ENCODE data around the gene MORC3. TPM values are rescaled to one million over a fixed set of nuclear protein-coding genes. Genes with fewer than 3 reads are reported as not detected.
"Not testable (repeated sequence)": the region's sequence is repeated elsewhere in the genome, so short reads cannot be mapped to it uniquely, and the experiment has no call there.

The MORC3 gene
- total and polyA plus RNA-seq, 3 donors from 2014 or later = 21.4 to 48.0 (median 45.6) TPM

DNA sequence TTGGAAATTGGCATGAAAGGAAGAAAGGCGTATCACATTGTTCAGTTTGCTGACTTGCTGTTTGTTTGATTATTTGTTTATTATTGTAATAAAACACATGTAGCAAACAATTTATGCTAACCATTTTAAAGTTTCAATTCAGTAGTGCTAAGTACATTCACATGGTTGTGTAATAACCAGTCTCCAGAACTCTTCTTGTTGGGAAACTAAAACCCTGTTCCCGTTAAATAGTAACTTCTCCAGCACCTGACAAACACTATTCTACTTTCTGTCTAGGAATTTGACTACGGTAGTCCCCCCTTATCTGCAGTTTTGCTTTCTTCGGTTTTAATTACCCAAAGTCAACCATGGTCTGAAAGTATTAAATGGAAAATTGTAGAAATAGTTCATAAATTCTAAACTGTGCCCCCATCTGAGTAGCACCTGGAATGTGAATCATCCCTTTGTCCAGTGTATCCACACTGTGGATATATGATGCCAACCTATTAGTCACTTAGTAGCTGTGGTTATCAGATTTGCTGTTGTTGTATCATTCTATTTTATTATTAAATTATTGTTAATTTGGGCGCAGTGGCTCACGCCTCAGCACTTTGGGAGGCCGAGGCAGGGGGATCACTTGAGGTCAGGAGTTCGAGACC is 5.5 kb downstream of the MORC3 start:
- no peak for TF ChIP-seq POLR2A (IDR thresholded peaks at IDR 0.05)
- TF ChIP-seq, protein P1, sequence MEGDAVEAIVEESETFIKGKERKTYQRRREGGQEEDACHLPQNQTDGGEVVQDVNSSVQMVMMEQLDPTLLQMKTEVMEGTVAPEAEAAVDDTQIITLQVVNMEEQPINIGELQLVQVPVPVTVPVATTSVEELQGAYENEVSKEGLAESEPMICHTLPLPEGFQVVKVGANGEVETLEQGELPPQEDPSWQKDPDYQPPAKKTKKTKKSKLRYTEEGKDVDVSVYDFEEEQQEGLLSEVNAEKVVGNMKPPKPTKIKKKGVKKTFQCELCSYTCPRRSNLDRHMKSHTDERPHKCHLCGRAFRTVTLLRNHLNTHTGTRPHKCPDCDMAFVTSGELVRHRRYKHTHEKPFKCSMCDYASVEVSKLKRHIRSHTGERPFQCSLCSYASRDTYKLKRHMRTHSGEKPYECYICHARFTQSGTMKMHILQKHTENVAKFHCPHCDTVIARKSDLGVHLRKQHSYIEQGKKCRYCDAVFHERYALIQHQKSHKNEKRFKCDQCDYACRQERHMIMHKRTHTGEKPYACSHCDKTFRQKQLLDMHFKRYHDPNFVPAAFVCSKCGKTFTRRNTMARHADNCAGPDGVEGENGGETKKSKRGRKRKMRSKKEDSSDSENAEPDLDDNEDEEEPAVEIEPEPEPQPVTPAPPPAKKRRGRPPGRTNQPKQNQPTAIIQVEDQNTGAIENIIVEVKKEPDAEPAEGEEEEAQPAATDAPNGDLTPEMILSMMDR (IDR thresholded peaks at IDR 0.05) = no peak
- no peak for DNase-seq
- Histone ChIP-seq H3K4me1 (peaks cover 19% of the 10 kb centered on the region), H3K27me3 (no peaks in the 10 kb centered on the region), H3K36me3 (ENCODE audit: low read depth, missing control alignments) (no peaks in the 10 kb centered on the region), H3K27ac (peak overlapping the region in 1 of 2 donors; percentile 96), H3K9me3 (no peaks in the 10 kb centered on the region), H3K4me3 (no peak overlapping the region)
- 59 to 70% methylated on average over 8 of the region's 8 CpGs for WGBS, 2 donors
- intact Hi-C loops (cut with DNase I; ENCODE audit: low total_unique reads) = loop anchor here (10.0 kb wide), 1 partner anchor 171 kb away; the partner anchor contains the start of gene DOP1B

DNA sequence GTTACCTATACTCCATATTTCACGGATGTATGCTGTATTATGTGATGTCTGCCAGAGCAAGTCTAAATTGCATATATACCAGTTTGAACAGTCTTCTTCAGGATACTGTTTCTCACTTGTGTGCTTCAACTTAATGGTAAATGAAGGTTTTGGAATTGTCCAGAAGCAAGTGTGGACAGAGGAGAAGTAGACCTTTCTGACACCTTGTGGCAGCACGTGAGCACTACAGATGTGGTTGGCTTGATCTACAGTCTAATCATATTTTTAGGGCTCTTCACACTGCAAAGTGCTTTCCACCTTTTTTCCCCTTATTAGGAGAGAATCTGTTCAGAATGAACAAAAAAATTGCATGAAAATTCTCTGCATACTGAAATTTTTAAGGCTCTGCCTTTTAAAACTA is 10.9 kb downstream of the MORC3 start:
- no peaks in the 10 kb centered on the region for H3K9me3 ChIP-seq
- peak; percentile 65 for DNase-seq
- no peak for TF ChIP-seq POLR2A (IDR thresholded peaks at IDR 0.05)
- TF ChIP-seq, protein P1 (IDR thresholded peaks at IDR 0.05) = peak; percentile 59 to 66 (median 64)
- 66 to 83% methylated on average over 2 of the region's 2 CpGs for WGBS, 2 donors
- no peak overlapping the region for H3K27ac ChIP-seq
- H3K36me3 ChIP-seq (ENCODE audit: low read depth, missing control alignments) = no peaks in the 10 kb centered on the region
- H3K27me3 ChIP-seq = no peaks in the 10 kb centered on the region
- H3K4me3 ChIP-seq = no peak overlapping the region
- H3K4me1 ChIP-seq = peaks cover 7% of the 10 kb centered on the region
- intact Hi-C loops (cut with DNase I; ENCODE audit: low total_unique reads) = no loop called here

DNA sequence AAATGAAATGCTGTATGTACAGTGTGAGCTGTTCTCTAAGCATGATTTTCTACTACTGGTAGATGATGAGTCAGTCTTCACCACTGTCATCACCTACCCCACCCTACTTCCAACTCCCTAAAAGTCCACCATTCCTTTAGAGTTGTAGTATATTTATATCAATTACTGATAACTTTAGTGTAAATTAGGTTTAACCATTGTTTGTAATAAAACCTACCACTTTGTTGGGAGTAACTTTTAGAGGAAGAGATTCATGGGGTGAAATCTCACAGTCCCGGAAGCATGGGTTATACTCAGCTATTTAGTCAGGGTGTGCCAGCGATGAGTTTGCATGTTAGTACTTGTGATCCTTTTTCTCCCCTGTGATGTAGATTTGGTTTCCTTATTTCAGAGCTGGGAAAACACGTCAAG is 17.1 kb downstream of the MORC3 start:
- Histone ChIP-seq H3K9me3 (no peaks in the 10 kb centered on the region), H3K27ac (no peak overlapping the region), H3K4me1 (peaks cover 6% of the 10 kb centered on the region), H3K27me3 (no peaks in the 10 kb centered on the region), H3K4me3 (no peak overlapping the region), H3K36me3 (ENCODE audit: low read depth, missing control alignments) (no peaks in the 10 kb centered on the region)
- no peak for DNase-seq
- intact Hi-C loops (cut with DNase I; ENCODE audit: low total_unique reads) = no loop called here
- no peak for TF ChIP-seq POLR2A (IDR thresholded peaks at IDR 0.05)
- TF ChIP-seq, protein P1 (IDR thresholded peaks at IDR 0.05) = no peak
- 92 to 96% methylated on average over 3 of the region's 3 CpGs for WGBS, 2 donors

DNA sequence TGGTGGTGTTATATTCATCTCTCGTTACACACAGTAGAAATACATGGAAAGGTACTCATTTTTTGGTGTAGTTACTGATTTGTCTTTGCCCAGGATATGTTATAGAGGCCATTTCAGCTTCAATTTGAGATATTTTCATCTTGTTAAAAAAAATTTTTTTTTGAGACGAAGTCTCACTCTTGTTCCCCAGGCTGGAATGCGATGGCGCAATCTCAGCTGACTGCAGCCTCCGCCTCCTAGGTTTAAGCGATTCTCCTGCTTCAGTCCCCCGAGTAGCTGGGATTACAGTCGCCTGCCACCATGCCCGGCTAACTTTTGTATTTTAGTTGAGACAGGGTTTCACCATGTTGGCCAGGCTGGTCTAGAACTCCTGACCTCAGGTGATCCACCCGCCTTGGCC is 19.0 kb downstream of the MORC3 start:
- DNase-seq = no peak

DNA sequence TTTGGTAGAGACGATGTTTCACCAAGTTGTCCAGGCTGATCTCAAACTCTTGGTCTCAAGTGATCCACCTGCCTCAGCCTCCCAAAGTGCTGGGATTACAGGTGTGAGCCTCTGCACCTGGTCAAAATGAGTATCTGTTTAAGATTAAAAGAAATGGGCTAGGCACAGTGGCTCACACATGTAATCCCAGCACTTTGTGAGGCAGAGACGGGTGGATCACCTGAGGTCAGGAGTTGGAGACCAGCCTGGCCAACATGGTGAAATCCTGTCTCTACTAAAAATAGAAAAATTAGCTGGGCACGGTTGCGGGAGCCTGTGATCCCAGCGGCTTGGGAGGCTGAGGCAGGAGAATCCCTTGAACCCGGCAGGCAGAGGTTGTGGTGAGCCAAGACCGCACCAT is 22.6 kb downstream of the MORC3 start:
- H3K4me1 ChIP-seq; DNase-seq; H3K9me3 ChIP-seq; intact Hi-C loops (cut with DNase I; ENCODE audit: low total_unique reads); H3K27me3 ChIP-seq; H3K27ac ChIP-seq; H3K4me3 ChIP-seq; H3K36me3 ChIP-seq (ENCODE audit: low read depth, missing control alignments): not testable (repeated sequence)
- 93 to 95% methylated on average over 7 of the region's 7 CpGs for WGBS, 2 donors

More for the DNA sequence above, 19.0 kb downstream of the MORC3 start:
- H3K9me3 ChIP-seq = no peaks in the 10 kb centered on the region
- no peaks in the 10 kb centered on the region for H3K27me3 ChIP-seq
- TF ChIP-seq, protein P1 (IDR thresholded peaks at IDR 0.05) = no peak
- no peak for TF ChIP-seq POLR2A (IDR thresholded peaks at IDR 0.05)
- H3K27ac ChIP-seq = no peak overlapping the region
- WGBS, 2 donors = 94 to 98% methylated on average over 10 of the region's 10 CpGs
- no peaks in the 10 kb centered on the region for H3K36me3 ChIP-seq (ENCODE audit: low read depth, missing control alignments)
- no peaks in the 10 kb centered on the region for H3K4me1 ChIP-seq
- intact Hi-C loops (cut with DNase I; ENCODE audit: low total_unique reads) = no loop called here
- no peak overlapping the region for H3K4me3 ChIP-seq

Measured in testis (tissue), 3 donors.